ENCODE data around the gene RAPGEF6.
"Not testable (repeated sequence)": the region's sequence is repeated elsewhere in the genome, so short reads cannot be mapped to it uniquely, and the experiment has no call there.

RAPGEF6 gene, protein sequence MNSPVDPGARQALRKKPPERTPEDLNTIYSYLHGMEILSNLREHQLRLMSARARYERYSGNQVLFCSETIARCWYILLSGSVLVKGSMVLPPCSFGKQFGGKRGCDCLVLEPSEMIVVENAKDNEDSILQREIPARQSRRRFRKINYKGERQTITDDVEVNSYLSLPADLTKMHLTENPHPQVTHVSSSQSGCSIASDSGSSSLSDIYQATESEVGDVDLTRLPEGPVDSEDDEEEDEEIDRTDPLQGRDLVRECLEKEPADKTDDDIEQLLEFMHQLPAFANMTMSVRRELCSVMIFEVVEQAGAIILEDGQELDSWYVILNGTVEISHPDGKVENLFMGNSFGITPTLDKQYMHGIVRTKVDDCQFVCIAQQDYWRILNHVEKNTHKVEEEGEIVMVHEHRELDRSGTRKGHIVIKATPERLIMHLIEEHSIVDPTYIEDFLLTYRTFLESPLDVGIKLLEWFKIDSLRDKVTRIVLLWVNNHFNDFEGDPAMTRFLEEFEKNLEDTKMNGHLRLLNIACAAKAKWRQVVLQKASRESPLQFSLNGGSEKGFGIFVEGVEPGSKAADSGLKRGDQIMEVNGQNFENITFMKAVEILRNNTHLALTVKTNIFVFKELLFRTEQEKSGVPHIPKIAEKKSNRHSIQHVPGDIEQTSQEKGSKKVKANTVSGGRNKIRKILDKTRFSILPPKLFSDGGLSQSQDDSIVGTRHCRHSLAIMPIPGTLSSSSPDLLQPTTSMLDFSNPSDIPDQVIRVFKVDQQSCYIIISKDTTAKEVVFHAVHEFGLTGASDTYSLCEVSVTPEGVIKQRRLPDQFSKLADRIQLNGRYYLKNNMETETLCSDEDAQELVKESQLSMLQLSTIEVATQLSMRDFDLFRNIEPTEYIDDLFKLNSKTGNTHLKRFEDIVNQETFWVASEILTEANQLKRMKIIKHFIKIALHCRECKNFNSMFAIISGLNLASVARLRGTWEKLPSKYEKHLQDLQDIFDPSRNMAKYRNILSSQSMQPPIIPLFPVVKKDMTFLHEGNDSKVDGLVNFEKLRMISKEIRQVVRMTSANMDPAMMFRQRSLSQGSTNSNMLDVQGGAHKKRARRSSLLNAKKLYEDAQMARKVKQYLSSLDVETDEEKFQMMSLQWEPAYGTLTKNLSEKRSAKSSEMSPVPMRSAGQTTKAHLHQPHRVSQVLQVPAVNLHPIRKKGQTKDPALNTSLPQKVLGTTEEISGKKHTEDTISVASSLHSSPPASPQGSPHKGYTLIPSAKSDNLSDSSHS (N-terminal part only)

DNA sequence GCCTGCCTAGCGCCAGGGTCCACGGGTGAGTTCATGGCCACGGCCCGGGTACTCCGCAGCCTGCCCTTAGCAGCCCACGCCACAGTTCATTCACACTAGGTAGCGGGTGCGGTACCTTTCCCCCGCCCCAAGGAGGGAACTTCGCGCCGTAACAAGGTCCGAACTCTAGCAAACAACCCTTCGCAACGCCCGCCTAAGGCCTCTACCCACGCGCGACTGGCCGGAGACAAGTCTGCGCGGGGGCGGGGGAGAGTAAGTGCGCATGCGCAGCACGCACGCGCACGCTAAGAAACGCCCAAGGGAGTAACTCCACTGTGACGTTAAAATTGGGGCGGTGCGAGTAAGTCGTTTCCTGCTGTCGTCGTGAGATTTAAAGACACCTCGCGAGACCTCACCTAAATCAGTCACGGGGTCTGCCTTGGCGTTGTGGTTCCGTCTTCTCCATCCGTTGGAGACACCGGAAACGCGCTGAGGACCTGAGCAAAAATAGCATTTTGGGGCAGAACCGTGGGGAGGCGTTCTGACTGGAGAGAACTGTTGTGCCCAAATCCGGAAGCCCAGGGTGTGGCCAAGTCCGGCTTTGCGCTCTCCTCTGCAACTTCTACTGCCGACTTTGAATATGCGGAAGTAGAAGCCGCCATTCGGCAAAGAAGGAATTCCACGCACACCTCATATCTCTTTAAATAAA is at the start of gene RAPGEF6:
RAPGEF6 (minus strand) TSS at position 234 of the 688 bp plus-strand sequence; CDS start at position 35, 199 bp downstream.
- DNase-seq (ENCODE audit: low read depth): peak; percentile 98

DNA sequence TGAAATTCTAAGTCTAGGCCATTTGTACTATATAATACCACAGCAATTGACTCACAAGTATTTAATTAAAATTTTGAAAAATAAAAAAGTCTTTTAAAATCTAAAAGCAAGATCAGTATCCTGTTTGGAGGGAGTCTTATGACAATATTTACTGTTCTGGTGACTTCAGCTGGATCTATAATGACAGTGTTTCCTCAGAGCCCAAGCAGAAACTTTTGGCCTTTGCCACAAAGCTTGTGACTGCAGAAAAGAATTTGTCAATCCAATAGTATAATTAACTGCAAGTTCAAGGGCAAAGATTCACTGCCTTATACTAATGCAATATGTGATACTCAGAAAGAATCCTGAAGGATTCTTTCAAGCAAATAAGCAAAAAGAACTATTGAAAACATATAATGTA is 49.6 kb upstream of the RAPGEF6 start:
- no peak for DNase-seq (ENCODE audit: low read depth)

DNA sequence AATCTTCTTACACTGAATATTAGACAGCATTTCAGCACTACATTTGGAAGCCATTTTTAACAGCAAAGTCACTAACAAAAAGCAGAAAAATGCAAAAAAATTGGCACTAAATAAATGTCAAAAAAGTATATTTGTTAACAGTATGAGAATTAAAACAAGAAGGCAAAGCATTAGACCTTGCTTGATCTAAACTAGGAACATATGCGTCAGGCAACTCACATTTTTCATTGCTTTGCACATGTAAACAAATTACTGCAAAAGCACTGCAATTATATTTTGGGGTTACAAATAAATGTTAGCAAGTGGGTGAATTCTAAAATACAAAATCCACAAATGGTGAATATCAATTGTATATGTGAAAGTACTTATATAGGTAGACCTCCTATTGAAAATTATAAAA is 49.0 kb upstream of the RAPGEF6 start:
- DNase-seq (ENCODE audit: low read depth): no peak

DNA sequence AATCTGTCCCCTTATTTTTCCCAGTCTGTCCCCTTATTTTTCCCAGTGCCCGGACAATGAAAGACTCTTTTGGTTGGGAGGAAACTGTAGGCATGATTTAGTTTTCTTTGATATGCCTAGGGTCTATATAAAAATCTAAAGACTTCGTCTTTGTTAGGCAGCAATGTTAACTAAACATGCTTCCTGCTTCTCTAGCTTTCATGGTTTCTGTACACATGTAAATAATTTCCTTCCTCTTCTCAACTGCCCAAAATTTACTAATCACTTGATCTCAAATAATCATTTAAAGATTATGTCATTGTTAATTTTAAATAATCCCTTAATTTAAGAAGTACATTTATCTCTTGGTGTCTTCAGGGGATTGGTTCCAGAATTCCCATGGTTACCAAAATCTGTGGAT is 47.8 kb upstream of the RAPGEF6 start:
- no peak for DNase-seq (ENCODE audit: low read depth)

DNA sequence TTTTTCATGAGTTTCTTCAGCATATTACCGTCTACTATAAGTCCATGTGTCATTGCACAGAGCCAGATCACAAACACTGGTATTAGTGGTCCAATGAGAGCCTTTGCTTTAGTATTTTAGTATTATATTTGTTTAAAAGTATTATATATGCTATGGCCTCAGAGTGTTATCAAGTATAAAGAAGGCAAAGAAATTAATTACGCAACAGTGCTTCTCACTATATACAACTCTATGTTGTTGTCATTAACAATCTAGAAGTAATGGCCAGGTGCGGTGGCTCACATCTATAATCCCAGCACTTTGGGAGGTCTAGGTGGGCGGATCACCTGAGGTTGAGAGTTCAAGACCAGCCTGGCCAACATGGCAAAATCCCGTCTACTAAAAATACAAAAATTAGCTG is 47.1 kb upstream of the RAPGEF6 start:
- DNase-seq (ENCODE audit: low read depth): no peak

DNA sequence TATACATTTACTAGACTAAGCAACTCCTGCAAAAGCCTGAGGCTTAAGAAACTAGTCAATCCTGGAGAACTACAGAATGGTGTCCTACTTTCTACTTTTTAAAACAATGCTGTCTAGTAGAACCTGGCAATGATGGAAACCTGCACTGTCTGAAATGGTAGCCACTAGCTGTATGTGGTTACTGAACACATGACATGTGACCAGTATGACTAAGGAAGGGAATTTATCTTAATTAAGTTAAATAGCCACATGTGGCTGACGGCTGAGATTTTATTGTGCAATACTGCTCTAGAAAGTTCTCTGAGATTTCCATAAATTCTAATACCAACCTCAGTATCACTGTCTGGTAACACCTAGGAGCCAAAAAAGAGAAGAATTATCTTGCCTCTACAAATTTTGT is 44.9 kb upstream of the RAPGEF6 start:
- no peak for DNase-seq (ENCODE audit: low read depth)

DNA sequence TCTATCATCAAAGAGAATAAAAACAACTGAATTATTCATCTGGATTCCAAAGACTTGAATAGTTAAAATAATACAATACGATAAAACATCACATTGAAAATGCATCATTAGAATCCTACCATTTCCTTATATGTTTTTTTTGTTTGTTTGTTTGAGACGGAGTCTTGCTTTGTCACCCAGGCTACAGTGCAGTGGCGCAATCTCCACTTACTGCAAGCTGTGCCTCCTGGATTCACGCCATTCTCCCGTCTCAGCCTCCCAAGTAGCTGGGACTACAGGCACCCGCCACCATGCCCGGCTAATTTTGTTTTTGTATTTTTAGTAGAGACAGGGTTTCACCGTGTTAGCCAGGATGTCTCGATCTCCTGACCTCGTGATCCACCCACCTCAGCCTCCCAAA is 43.2 kb upstream of the RAPGEF6 start:
- not testable (repeated sequence) for DNase-seq (ENCODE audit: low read depth)

DNA sequence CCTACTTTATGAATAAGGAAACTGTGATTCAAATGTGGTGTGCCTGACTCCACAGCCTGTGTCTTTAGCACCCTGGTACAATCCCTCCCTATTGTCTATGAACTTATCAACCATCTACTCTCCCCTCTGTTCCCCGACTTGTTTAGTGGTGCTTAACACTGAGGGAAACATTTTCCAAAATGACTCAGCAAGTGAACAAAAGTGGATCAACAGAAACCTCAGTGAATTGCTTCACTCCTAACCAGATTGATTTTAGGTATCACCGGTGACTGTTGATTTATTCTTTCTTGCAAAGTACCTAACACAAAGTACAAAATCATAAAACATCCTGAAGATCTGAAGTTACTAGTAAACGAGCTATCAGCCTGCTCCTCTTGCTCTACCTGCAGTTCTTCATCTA is 42.1 kb upstream of the RAPGEF6 start:
- DNase-seq (ENCODE audit: low read depth): no peak

DNA sequence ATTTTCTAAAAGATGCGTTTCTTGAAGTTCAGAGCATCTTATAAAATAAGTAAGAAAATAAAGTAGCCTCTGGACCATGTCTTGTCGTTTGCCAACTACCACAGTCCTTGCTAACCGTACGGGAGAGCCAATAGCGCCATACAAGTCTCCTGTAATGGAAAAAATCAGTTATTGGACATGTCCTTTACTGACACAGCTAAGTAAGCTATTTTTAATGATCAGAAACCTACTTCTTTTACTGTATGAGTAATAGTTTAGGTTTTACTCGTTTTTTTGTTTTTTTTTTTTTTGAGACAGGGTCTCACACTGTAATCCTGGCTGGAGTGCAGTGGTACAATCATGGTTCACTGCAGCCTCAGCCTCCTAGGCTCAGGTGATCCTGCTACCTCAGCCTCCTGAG is 37.7 kb upstream of the RAPGEF6 start:
- DNase-seq (ENCODE audit: low read depth): no peak

DNA sequence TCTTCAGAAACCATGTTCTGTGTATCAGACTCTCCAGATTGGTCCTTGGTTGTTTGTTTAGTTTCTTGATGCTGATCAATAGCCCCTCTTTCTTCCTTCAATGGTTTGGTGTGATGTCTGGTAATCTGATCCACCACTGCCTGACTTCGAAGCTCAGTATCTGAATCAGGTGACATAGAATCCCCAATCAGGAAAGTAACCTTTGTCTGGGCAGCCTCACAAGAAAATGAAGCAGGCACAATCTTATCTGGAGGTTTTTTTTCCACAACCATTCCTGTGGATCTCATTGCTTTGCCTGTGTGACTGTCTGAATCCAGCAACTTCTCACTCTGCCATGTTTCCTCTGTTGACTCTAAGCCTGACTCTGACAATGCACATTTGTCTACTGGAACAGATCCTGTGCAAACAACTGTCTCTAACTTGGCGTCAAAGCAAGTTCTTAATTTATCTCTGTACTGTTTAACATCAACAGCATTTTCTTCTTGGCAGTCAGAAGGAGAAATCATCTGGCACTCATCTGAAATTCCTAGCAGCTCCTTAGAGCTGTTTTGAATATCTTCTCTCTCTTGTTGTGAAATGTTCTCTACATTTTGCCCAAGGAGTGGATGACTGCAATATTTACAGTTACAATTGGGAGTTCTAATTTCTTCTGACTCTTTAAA is 37.1 kb upstream of the RAPGEF6 start:
- no peak for DNase-seq (ENCODE audit: low read depth)

DNA sequence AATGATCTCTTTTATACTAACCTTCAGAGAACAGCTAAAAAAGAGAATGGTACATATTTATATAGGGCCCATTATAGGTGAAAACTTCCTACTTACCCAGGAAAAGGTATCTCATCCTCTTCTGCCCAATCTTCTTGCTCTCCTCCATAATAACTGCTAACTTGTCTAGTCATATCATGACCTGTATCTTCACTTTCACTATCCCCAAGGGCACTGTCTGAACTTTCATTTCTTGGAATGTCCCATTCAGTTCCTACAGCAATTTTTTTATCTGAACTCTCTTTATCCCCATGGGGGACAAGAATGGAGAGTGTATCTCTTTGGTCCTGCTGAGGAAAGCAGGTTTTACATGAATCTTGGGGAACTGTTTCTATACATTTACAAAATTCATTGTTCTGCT is 36.4 kb upstream of the RAPGEF6 start:
- DNase-seq (ENCODE audit: low read depth): no peak

DNA sequence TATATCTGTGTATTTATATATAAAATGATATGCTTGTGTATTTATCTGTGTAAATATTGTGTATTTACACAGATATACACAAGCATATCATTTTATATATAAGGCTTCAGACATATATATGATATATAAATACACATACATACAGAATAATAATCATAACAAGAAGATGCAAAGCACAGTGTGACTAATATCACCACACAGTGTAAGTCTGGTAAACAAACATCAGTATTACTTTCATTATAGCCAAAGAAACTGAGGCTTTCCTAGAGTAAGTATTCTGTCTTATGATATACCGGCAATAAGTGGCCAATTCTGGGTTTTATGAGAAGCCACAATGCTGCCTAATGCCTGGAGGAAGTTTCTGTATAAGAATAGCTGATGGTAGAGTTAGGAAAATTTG is 29.9 kb upstream of the RAPGEF6 start:
- no peak for DNase-seq (ENCODE audit: low read depth)

DNA sequence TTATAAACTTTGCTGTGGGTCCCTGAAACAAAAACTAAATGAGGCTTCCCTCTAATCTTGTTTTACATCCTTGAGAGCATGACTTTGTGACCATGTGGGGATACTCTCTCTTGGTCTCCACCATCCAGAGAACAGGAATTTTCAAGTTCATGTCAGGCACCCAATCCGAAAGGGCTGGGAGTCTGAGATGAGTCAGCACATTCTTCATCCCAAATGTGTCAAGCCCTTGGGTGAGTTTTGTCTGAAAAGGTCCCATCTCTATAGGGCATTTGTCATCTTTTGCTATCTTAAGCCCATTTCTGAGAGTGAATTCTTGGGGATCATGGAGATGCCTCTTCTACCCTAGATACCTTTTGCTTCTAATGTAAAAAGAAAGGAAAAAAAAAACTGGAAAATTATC is 26.9 kb upstream of the RAPGEF6 start:
- DNase-seq (ENCODE audit: low read depth): no peak

DNA sequence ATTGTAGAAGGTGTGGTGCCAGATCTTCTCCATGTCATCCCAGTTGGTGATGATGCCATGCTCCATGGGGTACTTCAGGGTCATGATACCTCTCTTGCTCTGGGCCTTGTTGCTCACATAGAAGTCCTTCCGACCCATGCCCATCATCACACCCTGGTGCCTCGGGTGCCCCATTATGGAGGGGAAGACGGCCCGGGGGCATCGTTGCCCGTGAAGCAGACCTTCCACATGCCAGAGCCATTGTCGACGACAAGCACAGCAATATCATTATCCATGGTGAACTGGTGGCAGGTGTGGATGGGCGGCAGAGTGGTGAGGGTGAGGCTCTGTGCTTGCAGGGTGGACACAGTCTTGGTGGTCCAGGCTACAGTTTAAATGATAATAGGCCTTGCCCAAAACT is 24.8 kb upstream of the RAPGEF6 start:
- no peak for DNase-seq (ENCODE audit: low read depth)

DNA sequence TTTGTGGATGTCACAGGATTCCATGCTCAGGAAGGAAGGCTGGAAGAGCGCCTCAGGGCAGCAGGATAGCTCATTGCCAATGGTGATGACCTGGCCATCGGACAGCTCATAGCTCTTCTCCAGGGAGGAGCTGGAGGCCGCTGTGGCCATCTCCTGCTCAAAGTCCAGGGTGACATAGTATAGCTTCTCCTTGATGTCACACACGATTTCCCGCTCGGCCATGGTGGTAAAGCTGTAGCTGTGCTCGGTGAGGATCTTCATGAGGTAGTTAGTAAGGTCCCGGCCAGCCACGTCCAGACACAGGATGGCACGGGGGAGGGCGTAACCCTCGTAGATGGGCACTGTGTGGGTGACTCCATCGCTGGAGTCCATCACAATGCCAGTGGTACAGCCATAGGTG is 24.3 kb upstream of the RAPGEF6 start:
- no peak for DNase-seq (ENCODE audit: low read depth)

DNA sequence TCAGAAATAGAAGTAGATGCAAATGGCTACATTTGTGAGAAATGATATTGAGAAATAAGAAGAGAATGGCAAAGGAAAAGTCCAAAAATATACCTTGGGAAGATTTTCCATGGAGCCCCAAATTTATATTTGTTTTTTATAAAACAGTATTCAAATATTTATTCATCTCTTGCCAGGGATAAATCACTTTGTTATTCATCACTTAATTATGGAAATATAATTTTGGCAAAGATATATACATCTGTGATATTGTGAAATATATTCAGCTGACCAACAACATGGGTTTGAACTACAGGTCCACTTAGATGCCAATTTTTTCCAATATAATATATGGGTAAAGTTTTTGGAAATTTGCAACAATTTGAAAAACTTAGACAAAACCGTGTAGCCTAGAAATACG is 19.7 kb upstream of the RAPGEF6 start:
- DNase-seq (ENCODE audit: low read depth): no peak

DNA sequence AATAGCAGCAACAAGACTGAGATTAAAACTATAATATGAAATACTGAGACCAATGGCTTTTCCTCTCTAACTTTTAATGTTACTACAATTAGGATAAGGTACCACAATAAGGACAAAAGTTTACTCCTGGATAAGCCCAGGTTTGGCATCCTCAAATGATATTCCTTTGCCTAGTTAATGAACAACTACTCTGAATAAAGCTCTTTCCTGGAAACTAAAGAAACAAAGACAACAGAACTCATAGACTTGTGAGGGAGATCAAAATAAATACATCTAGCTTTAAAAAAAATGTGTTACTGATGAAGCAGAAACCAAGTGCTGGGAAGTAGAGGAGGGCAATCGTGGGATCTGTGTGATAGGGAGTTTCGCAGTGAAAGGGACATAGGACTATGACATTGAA is 19.3 kb upstream of the RAPGEF6 start:
- no peak for DNase-seq (ENCODE audit: low read depth)

DNA sequence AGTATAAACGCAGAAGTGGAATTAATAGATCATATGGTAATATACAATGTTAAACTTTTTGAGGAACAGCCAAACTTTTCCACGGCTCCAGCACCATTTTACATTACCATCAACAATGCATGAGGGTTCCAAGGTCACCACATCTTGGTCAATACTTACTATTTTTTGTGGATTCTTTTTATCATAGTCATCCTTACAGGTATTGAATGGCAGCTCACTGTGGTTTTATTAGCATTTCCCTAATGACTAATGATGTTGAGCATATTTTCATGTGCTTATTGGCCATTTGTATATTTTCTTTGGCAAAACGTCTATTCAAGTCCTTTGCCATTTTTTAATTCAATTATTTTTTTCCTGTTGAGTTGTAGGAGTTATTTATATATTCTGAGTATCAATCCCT is 14.1 kb upstream of the RAPGEF6 start:
- no peak for DNase-seq (ENCODE audit: low read depth)

DNA sequence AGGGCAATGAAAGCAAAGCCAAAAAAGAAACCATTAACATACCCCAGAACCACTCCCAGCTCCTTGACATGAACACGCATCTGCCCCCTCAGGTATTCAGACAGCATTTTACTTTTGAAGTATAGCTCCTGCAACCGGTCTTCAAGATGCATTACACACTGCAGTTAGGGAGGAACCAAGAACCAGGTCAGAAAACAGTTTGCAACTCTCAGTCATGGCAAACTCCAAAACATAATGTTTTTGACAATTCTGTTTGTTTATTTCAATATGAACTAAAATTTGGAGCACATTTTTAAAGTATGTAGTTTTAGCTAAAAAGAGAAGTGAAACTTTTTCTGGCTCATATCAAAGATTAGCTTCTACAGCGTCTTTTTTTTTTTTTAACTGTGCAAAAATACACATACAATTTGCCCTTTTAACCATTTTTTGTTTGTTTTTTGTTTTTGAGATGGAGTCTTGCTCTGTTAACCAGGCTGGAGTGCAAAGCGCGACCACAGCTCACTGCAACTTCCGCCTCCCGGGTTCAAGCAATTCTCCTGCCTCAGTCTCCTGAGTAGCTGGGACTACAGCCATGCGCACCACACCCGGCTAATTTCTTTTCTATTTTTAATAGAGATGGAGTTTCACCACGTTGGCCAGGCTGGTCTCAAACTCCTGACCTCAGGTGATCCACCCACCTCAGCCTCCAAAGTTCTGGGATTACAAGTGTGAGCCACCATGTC is 12.2 kb upstream of the RAPGEF6 start:
- no peak for DNase-seq (ENCODE audit: low read depth)

DNA sequence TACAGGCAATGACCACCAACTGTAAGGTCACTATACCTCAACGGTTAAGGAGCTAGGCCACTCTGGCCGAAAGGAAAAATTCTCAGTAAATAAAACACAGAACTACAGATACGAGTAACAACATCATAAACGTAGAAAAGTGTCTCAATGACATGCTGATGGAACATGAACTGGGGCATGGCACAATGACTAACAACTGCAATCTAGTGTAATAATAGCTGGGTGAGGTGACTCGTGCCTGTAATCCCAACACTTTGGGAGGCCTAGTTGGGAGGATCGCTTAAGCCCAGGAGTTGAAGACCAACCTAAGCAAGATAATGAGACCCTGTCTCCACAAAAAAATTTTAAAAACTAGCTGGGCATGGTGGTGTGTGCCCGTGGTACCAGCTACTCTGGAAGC is 9.8 kb upstream of the RAPGEF6 start:
- DNase-seq (ENCODE audit: low read depth): no peak

DNA sequence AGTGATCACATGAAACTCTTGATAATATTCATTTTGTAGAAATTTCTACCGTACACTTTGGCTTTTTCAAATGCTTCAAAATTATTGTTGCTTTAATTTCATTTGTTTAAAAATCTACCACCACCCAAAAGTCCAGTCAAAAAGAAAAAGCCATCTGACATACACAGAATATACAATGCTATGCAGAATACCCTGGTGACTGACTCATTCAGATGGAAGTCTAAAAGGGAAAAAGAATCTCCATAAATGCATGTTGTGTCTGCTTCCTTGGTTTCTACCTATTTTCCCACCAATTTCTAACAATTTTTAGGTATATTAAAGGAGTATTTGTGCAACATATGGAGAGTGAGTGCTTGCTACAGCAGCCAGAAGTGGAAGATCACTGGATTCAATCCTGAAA is 9.3 kb upstream of the RAPGEF6 start:
- no peak for DNase-seq (ENCODE audit: low read depth)
